T-helper 1 cell treated with Interleukin-12 subunit alpha and Interleukin-12 subunit beta and Interleukin-4 antibody, amounts not matched to agents 30 μg/mL and 1 μg/mL, for 36 hours (primary cell): ENCODE measurements around the gene TGM5.
A peak's percentile ranks its signal among the peaks of the same experiment; 100 is the strongest.
"Not testable (repeated sequence)": the region's sequence is repeated elsewhere in the genome, so short reads cannot be mapped to it uniquely, and the experiment has no call there.

Experiments
- H3K27ac Mint-ChIP-seq: one replicate; pipeline ENCODE4 v1.8.0; 2021; ENCODE audit warnings: mild to moderate bottlenecking, mixed read lengths
- H3K27me3 Mint-ChIP-seq: one replicate; pipeline ENCODE4 v1.8.0; 2021; ENCODE audit warnings: low read depth, mixed read lengths
- H3K36me3 Mint-ChIP-seq: one replicate; pipeline ENCODE4 v1.8.0; 2021; ENCODE audit warnings: low read depth, mixed read lengths
- H3K4me1 Mint-ChIP-seq: one replicate; pipeline ENCODE4 v1.8.0; 2021; ENCODE audit warnings: low read depth, mixed read lengths
- H3K4me3 Mint-ChIP-seq: one replicate; pipeline ENCODE4 v1.8.0; 2021; ENCODE audit warnings: mild to moderate bottlenecking, moderate library complexity, mixed read lengths
- H3K9me3 Mint-ChIP-seq: one replicate; pipeline ENCODE4 v1.8.0; 2021; ENCODE audit warnings: mixed read lengths

Gene TGM5

GRCh38 chr15:43246261-43246774 lies 20.4 kb downstream of the TGM5 start:
- no peaks in the 10 kb centered on the region for H3K27me3 Mint-ChIP-seq
- H3K36me3 Mint-ChIP-seq, result no peaks in the 10 kb centered on the region
- H3K4me1 Mint-ChIP-seq, result peaks cover 21% of the 10 kb centered on the region
- H3K4me3 Mint-ChIP-seq, result no peak overlapping the region
- H3K27ac Mint-ChIP-seq, result no peak overlapping the region
- H3K9me3 Mint-ChIP-seq, result no peaks in the 10 kb centered on the region

- no peak overlapping the region for H3K4me3 Mint-ChIP-seq
- H3K4me1 Mint-ChIP-seq, result peaks cover 16% of the 10 kb centered on the region
- no peaks in the 10 kb centered on the region for H3K9me3 Mint-ChIP-seq
- no peak overlapping the region for H3K27ac Mint-ChIP-seq
- no peaks in the 10 kb centered on the region for H3K36me3 Mint-ChIP-seq
- H3K27me3 Mint-ChIP-seq, result no peaks in the 10 kb centered on the region
Measured at GRCh38 chr15:43244092-43244491, 22.6 kb downstream of the TGM5 start.

- H3K27ac Mint-ChIP-seq, result no peak overlapping the region
- H3K4me3 Mint-ChIP-seq, result no peak overlapping the region
- no peaks in the 10 kb centered on the region for H3K9me3 Mint-ChIP-seq
- H3K36me3 Mint-ChIP-seq, result no peaks in the 10 kb centered on the region
- no peaks in the 10 kb centered on the region for H3K27me3 Mint-ChIP-seq
- peaks cover 14% of the 10 kb centered on the region for H3K4me1 Mint-ChIP-seq
Measured at GRCh38 chr15:43243020-43243645, 23.6 kb downstream of the TGM5 start.

GRCh38 chr15:43242616-43243015 lies 24.1 kb downstream of the TGM5 start:
- no peaks in the 10 kb centered on the region for H3K27me3 Mint-ChIP-seq
- no peak overlapping the region for H3K4me3 Mint-ChIP-seq
- peaks cover 14% of the 10 kb centered on the region for H3K4me1 Mint-ChIP-seq
- no peaks in the 10 kb centered on the region for H3K36me3 Mint-ChIP-seq
- no peaks in the 10 kb centered on the region for H3K9me3 Mint-ChIP-seq
- H3K27ac Mint-ChIP-seq, result no peak overlapping the region

GRCh38 chr15:43241100-43241499 lies 25.6 kb downstream of the TGM5 start:
- H3K4me1 Mint-ChIP-seq, result peaks cover 12% of the 10 kb centered on the region
- no peak overlapping the region for H3K27ac Mint-ChIP-seq
- no peak overlapping the region for H3K4me3 Mint-ChIP-seq
- H3K36me3 Mint-ChIP-seq, result no peaks in the 10 kb centered on the region
- no peaks in the 10 kb centered on the region for H3K9me3 Mint-ChIP-seq
- H3K27me3 Mint-ChIP-seq, result no peaks in the 10 kb centered on the region

- Mint-ChIP-seq H3K36me3 (no peaks in the 10 kb centered on the region), H3K9me3 (no peaks in the 10 kb centered on the region), H3K27ac (peak overlapping the region; percentile 50)
Measured at GRCh38 chr15:43239732-43240491, 26.8 kb downstream of the TGM5 start.

GRCh38 chr15:43238671-43239131 lies 28.0 kb downstream of the TGM5 start:
- H3K4me3 Mint-ChIP-seq, result no peak overlapping the region
- H3K4me1 Mint-ChIP-seq, result peaks cover 13% of the 10 kb centered on the region
- H3K36me3 Mint-ChIP-seq, result no peaks in the 10 kb centered on the region
- no peak overlapping the region for H3K27ac Mint-ChIP-seq
- no peaks in the 10 kb centered on the region for H3K9me3 Mint-ChIP-seq
- no peaks in the 10 kb centered on the region for H3K27me3 Mint-ChIP-seq

More at GRCh38 chr15:43239732-43240491, 26.8 kb downstream of the TGM5 start:
- Mint-ChIP-seq H3K4me3 (no peak overlapping the region), H3K27me3 (no peaks in the 10 kb centered on the region), H3K4me1 (peaks cover 13% of the 10 kb centered on the region)

GRCh38 chr15:43237842-43238470 lies 28.8 kb downstream of the TGM5 start:
- no peaks in the 10 kb centered on the region for H3K27me3 Mint-ChIP-seq
- H3K9me3 Mint-ChIP-seq, result no peaks in the 10 kb centered on the region
- H3K27ac Mint-ChIP-seq, result no peak overlapping the region
- peaks cover 13% of the 10 kb centered on the region for H3K4me1 Mint-ChIP-seq
- no peaks in the 10 kb centered on the region for H3K36me3 Mint-ChIP-seq
- H3K4me3 Mint-ChIP-seq, result no peak overlapping the region

GRCh38 chr15:43235536-43235935 lies 31.2 kb downstream of the TGM5 start:
- Mint-ChIP-seq H3K27ac (no peak overlapping the region), H3K4me3 (no peak overlapping the region), H3K9me3 (no peaks in the 10 kb centered on the region), H3K27me3 (no peaks in the 10 kb centered on the region), H3K36me3 (no peaks in the 10 kb centered on the region), H3K4me1 (peaks cover 13% of the 10 kb centered on the region)

GRCh38 chr15:43232289-43232874 lies 34.3 kb downstream of the TGM5 start:
- H3K36me3 Mint-ChIP-seq, result no peaks in the 10 kb centered on the region
- peaks cover 3% of the 10 kb centered on the region for H3K4me1 Mint-ChIP-seq
- no peak overlapping the region for H3K27ac Mint-ChIP-seq
- H3K9me3 Mint-ChIP-seq, result no peaks in the 10 kb centered on the region
- peaks cover 11% of the 10 kb centered on the region for H3K27me3 Mint-ChIP-seq
- no peak overlapping the region for H3K4me3 Mint-ChIP-seq

GRCh38 chr15:43230640-43231115 lies 36.0 kb downstream of the TGM5 start:
- H3K9me3 Mint-ChIP-seq, result no peaks in the 10 kb centered on the region
- no peak overlapping the region for H3K4me3 Mint-ChIP-seq
- H3K4me1 Mint-ChIP-seq, result peaks cover 2% of the 10 kb centered on the region
- no peak overlapping the region for H3K27ac Mint-ChIP-seq
- H3K27me3 Mint-ChIP-seq, result peaks cover 14% of the 10 kb centered on the region
- no peaks in the 10 kb centered on the region for H3K36me3 Mint-ChIP-seq

GRCh38 chr15:43229977-43230376 lies 36.8 kb downstream of the TGM5 start:
- Mint-ChIP-seq H3K4me1 (peaks cover 5% of the 10 kb centered on the region), H3K4me3 (no peak overlapping the region), H3K36me3 (no peaks in the 10 kb centered on the region), H3K27ac (no peak overlapping the region), H3K9me3 (no peaks in the 10 kb centered on the region), H3K27me3 (peaks cover 18% of the 10 kb centered on the region)

- Mint-ChIP-seq H3K4me1 (peaks cover 5% of the 10 kb centered on the region), H3K27me3 (peaks cover 24% of the 10 kb centered on the region), H3K36me3 (no peaks in the 10 kb centered on the region), H3K27ac (no peak overlapping the region), H3K4me3 (no peak overlapping the region), H3K9me3 (no peaks in the 10 kb centered on the region)
Measured at GRCh38 chr15:43226436-43227305, 40.1 kb downstream of the TGM5 start.

- H3K27ac Mint-ChIP-seq, H3K4me1 Mint-ChIP-seq, H3K9me3 Mint-ChIP-seq, H3K36me3 Mint-ChIP-seq, H3K4me3 Mint-ChIP-seq: not testable (repeated sequence)
- H3K27me3 Mint-ChIP-seq, result peaks cover 24% of the 10 kb centered on the region
Measured at GRCh38 chr15:43225950-43226255, 40.8 kb downstream of the TGM5 start.
